GM21390 (cell line): ENCODE data around the gene THSD4.

Experiments
- ATAC-seq: cut with Tn5 transposase; IDR thresholded peaks from one replicate; pipeline ENCODE4 v1.9.1; 2021; ENCODE audit not compliant: unreplicated experiment

Gene THSD4

GRCh38 chr15:71599418-71600151 lies 484.3 kb downstream of the THSD4 start:
- no peak for ATAC-seq

- no peak for ATAC-seq
These were observed 485.0 kb downstream of the THSD4 start for GRCh38 chr15:71600237-71600636.

GRCh38 chr15:71601038-71601834 lies 486.0 kb downstream of the THSD4 start:
- no peak for ATAC-seq

- ATAC-seq = no peak
These were observed 488.1 kb downstream of the THSD4 start for GRCh38 chr15:71603379-71603778.

GRCh38 chr15:71607383-71607782 lies 492.1 kb downstream of the THSD4 start:
- ATAC-seq = no peak

GRCh38 chr15:71610728-71611552 lies 495.7 kb downstream of the THSD4 start:
- no peak for ATAC-seq

GRCh38 chr15:71611553-71612396 lies 496.5 kb downstream of the THSD4 start:
- no peak for ATAC-seq

- ATAC-seq = no peak
These were observed 497.1 kb downstream of the THSD4 start for GRCh38 chr15:71612397-71612722.

- no peak for ATAC-seq
These were observed 497.6 kb downstream of the THSD4 start for GRCh38 chr15:71612869-71613268.

GRCh38 chr15:71623111-71623510 lies 507.8 kb downstream of the THSD4 start:
- no peak for ATAC-seq

GRCh38 chr15:71626596-71627088 lies 511.4 kb downstream of the THSD4 start:
- ATAC-seq = no peak

- ATAC-seq = no peak
These were observed 511.9 kb downstream of the THSD4 start for GRCh38 chr15:71627188-71627587.

- ATAC-seq = no peak
These were observed 512.3 kb downstream of the THSD4 start for GRCh38 chr15:71627604-71628003.

GRCh38 chr15:71628988-71629770 lies 513.9 kb downstream of the THSD4 start:
- no peak for ATAC-seq

GRCh38 chr15:71629781-71630474 lies 514.7 kb downstream of the THSD4 start:
- ATAC-seq = no peak

- no peak for ATAC-seq
These were observed 515.2 kb downstream of the THSD4 start for GRCh38 chr15:71630475-71630809.

- ATAC-seq = no peak
These were observed 517.4 kb downstream of the THSD4 start for GRCh38 chr15:71632576-71633195.

GRCh38 chr15:71634820-71635560 lies 519.7 kb downstream of the THSD4 start:
- ATAC-seq = no peak
